ENCODE measurements around the gene SNX11.
A peak's percentile ranks its signal among the peaks of the same experiment; 100 is the strongest.

SNX11 gene

DNA sequence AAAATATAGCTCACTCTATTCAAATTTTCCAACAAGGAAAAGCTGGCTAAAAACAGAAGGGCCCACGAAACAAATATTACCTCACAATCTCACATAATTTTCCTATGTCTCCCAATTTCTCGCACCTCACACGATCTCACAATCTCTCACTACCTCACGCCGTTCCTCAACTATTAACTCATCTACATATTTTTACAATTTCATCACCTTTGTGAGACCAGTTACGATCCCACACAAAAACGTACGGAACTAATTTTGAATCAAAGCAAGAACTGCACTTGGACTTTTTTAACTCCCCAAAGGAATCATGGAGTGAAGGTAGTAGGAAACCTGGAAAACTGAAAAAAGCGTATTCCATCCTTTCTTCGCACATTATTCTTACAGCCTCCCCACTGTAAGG is 7.4 kb upstream of the SNX11 start:
- no peak for DNase-seq

DNA sequence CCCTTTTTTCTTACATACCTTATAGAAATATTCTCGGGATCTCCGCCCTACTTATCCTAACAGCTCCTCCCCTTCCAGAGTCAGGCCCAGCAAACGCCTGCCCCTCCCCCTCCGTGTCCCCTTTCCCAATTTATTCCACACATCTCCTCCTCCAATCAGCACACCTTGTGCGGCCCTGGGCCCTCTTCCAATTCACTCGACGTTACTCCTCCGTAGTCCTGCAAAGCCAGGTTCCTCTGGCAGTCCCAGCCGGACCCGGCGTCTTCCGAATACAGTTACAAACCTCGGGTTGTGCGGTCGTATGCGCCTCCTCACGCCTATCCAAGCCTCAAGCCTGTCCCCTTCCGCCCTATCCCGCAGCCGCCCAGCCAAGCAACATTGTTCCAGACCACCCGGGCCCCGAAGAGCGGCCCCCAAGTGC is 7.0 kb upstream of the SNX11 start:
- peak; percentile 83 for DNase-seq

DNA sequence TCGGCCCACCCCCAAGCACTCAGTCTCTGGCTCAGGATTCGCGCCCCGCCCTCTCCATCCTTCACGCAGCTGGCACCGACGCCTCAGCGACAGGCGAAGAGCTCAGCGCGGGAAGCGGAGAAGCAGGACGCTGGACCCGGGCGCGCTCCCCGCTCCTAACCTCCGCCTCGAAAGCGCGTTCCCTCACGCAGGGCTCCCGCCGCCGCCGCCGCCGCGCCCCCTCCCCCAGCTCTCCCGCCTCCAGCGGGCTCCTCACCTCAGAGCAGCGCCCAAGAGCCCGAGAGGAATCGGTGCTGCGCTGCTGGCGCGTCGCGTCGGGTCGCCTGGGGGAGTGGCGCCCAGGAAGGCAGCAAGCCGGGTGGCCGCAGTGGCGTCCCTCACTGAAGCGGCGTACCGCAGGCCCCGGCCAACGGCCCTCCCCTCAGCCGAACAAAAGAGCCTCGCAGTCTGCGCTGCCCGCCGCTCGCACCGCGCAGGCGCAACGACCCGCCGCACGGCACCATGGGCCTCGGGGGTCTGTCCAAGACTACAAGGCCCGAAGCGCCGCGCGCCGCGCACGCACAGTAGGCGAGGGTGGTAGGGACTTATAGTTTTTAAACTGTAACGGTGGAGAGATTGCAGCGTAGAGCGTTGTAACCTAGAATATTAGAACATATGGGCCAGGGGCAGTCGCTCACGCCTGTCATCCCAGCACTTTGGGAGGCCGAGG is 6.4 kb upstream of the SNX11 start, which contains the start of gene CBX1:
Gene CBX1, minus strand, starts transcription at position 467 of the 709 bp plus-strand sequence. CDS start 24,474 bp downstream, outside the sequence.
- DNase-seq: peak; percentile 98

DNA sequence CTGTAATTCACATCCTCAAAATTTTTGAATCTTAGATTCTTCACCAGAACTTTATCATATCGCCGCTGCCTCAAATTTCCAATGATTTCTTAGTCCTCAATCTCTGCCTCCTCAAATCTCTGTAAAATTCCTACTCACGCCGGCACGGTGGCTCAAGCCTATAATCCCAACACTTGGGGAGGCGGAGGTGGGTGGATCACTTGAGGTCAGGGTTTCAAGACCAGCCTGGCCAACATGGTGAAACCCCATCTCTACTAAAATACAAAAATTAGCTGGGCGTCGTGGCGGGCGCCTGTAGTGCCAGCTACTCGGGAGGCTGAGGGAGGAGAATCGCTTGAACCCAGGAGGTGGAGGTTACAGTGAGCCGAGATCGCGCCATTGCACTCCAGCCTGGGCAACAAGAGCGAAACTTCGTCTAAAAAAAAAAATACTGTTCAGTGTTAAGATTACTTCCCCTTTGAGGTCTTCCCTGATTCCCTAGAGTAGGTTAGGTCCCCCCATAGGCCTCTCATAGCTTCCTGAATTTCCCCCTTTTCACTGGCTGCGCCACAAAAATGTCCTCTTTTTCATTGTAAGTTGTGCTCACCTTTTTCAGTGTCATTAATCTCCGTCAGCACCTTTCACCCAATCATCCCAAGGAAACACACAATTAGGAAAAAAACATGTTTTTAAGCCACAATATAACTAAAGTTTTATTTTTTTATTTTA is 5.4 kb upstream of the SNX11 start:
- no peak for DNase-seq

DNA sequence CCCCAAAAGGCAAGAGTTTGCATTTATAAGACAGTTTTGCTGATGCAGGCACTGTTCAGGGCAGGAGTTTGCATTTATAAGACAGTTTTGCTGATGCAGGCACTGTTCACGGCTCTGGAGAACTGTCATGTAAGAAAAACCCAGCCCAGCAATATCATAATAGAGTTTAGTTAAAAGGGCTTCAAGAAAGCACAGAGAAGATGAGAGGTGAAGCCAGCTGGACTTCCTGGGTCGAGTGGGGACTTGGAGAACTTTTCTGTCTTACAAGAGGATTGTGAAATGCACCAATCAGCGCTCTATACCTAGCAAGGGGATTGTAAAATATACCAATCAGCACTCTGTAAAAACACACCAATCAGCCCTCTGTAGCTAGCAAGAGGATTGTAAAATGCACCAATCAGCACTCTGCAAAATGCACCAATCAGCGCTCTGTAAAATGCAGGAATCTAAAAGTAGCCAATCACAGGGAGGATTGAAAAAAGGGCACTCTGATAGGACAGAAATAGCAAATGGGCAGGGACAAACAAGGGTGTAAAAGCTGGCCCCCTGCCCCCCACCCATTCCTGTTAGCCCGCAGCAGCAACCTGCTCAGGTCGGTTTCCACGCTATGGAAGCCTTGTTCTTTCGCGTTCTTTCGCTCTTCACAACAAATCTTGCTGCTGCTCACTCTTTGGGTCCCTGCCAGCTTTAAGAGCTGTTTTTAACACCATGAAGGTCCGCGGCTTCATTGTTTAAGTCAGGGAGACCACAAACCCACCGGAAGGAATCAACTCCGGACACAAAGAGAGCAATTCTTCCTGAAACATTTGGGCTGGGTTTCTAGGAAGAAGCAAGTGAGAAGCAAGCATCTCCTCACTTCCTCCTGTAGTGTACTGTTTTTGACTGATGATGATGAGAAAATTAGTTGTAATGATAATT is 4.5 kb upstream of the SNX11 start:
- DNase-seq: no peak

DNA sequence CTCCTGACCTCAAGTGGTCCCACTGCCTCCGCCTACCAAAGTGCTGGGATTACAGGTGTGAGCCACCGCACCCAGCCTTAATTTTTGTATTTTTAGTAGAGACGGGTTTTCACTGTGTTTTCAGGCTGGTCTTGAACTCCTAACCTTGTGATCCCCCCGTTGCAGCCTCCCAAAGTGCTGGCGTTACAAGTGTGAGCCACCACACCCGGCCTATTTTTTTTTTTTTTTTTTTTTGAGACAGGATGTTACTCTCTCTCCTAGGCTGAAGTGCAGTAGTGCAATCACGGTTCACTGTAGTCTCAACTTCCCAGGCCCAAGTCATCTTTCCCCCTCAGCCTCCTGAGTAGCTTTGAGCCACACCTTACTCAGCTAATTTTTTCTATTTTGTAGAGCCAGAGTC is 3.1 kb upstream of the SNX11 start:
- DNase-seq: no peak

DNA sequence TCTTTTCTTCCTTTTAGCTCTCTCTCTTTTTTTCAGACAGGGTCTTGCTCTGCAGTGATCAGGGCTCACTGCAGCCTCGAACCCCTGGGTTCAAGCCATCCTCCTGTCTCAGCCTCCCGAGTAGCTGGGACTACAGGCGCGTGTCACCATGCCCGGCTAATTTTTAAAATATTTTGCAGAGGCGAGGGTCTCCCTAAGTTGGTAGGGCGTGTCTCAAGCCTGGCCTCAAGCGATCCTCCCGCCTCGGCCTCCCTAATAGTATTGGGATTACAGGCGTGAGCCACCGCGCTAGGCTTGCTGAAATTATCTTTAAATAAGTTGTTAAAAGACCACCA is 797 bp upstream of the SNX11 start:
- peak; percentile 53 for DNase-seq

DNA sequence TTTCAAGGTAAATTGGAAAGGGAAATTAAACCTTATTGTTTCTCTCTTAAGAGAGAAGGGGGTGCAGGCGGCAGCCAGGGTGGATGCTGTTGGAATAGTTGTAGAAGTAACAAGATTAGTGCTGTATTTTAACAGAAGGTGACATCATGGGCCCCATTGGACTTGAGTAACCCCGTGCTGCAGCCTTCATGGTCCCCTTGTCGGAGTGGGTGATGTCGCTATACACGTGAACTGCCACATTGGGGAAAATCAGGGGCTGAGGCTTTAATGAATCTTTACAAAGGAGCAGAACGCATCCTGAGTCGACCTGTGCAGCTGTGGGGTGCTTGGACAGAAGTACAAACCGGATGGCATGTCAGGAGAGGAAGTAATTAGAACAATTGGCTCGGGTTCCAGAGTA is 3.2 kb downstream of the SNX11 start:
- peak; percentile 80 for DNase-seq

DNA sequence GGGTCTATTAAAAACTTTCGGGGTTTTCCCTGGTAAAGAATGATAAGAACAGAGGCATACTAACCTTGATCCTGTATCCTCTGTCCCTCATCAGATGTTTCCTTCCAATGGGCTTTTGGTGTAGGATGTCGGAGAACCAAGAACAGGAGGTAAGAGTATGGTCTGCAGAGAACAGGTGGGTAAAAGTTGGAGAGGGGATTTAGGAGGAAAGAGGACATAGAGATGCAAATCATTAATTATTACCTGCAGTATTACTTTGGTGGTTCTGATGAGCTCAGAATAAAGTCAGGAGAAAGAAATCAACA is 4.3 kb downstream of the SNX11 start:
- no peak for DNase-seq

DNA sequence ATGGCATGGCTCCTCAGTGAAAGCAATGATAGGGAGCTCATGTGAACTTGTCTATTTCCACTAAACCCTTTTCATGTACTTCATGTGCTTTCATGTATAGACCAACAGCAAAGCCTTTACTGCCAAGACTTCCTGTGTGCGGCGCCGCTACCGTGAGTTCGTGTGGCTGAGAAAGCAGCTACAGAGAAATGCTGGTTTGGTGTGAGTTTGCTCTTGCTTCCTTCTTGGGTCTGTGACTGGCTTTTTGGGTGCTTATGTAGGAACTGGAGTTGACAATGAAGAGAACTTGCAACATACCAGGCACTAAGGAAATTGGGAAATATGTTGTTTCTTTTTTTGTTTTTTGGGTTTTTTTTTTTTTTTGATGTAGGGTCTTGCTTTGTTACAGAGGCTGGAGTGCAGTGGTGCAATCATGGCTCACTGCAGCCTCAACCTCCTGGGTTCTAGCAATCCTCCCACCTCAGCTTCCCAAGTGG is 5.7 kb downstream of the SNX11 start:
- no peak for DNase-seq

DNA sequence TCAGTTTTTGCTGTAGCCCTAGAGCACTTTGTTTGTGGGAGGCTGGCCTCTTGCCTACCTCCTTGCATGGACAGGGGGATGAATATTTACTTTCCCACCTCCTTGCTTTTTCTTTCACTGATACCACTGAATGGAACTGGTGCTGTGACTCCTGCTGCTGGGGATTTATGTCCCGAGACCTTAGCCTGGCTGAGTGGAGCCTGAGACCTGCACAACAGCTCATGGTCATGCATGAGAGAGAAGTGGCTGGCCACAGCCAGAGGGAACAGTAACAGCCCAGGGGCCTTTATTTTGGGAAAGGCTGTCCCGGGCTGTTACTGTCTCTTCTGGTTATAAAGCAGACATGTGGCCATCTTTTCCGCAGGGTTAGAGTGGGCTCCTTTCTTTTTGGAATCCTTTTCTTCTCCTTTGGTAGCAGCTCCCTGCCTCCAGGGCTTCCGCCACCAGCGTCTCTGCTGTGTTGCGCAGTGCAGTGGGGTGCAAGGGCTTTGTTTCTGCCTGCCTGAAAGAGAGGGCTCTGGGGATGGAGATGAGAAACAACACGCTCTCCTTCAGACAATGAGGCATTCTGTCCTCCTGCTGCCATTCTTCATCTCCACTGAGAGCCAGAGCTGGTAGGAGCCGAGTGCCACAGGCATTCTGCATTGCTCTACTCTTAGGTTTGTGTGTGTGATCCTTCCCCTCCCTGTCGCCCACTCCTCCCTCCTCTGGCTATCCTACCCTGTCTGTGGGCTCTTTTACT is 14.5 kb downstream of the SNX11 start:
- no peak for DNase-seq

DNA sequence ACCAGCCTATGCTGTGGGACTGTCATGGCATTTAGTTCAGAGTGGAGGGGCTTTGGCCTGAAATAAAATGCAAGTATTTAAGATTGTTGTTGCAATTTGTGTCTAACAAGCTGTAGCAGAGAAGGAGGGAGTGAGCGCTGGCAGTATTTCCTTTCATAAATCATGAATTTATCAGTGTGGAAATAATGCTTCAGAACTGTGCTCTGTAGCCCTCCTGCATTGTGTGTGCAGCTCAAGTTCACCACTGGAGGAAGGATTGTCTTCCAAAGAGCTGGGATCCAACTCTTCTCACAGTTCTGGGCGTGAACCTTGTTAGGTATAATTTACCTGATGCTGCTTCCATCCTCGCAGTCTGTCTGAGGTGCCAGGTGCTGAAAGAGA is 15.1 kb downstream of the SNX11 start:
- DNase-seq: no peak

DNA sequence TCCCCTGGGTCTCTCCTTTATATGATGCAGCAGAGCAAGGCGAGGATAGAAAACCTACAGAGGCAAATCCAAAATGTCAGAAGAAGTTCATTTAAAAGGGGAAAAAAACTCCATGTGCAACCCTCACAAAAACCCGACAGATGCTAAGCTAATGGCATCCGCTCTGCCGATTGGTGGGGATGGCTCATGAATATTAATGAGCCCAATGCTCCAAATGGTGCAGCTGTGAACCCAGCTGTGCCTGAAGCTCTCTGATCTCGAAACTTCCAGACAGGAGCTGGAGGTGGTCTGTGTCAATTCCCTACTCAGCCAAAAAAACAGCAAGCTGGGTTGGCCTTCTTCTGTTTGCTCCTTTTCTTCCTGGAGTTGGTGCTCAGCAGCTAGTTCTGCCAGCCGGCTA is 15.5 kb downstream of the SNX11 start:
- DNase-seq: peak; percentile 21

DNA sequence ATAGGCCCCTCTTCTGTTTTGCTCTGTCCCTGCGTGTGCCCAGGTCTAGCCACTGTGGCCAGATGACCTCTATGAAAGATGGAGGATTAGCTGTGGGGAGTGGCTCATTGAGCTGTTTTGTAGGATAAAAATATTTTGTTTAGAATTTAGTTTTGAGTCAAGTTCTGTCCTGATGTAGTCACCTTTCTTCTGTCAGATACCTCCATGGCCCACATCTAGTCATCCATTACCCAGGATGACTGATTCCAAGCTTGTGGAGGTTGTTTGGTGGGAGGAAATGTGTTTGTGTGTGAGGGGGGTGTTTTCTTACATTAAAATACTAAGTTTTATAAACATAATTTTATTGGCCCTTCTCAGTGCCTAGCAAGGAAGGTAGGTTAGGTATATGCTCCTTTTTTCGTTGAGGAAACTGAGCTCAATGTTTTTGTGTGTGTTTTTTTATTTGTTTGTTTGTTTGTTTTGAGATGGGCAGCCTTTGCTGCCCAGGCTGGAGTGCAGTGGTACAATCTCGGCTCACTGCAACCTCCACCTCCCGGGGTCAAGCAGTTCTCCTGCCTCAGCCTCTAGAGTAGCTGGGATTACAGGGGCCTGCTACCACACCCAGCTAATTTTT is 16.3 kb downstream of the SNX11 start:
- no peak for DNase-seq

DNA sequence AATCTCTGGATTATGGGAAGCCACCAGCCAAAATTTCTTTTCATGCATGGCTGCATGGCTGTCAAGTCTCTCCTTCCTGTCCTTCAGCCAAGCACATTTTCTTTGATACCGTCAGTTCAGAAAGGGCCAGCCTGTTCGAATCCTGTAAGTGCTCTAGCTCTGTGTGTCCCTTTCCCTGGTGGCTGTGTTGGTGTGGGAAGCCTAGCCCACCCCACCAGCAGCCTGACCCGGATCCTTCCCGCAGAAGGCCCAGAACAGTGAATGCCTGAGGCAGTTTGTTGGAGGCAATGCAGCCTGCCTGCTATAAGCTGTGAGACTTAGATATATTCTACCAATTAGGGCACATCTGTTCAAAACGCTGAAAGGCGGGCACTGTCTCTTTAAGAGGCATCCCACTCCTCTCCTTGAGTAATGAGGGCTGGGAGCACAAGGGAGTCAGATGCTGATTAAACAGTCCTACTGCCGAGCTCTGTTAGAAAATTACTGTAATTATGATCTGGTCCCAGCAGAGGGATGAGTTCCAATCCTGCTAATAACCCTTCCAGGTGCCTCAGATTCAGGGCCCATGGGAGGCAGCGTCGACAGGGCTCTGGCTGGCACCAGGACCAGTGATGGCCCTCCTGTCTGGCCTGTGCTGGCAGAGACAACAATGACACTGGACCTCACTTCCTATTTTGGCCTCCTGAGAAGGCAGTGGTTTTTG is 18.4 kb downstream of the SNX11 start:
- DNase-seq: peak; percentile 74

DNA sequence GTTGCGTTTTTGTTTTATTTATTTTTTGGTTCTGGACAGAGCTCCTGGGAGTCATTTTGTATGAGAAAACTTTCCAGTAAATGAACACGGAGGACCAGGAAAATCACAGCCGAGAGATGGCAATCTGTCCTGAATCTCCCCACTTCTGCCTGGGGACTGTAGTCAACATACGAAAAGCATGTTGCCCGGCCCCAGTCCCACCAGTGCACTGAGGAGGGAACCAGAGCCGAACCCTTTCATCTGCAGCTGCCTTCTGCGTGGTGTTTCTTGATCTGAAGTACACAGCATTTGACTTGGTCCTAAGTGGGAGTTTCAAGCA is 18.9 kb downstream of the SNX11 start:
- DNase-seq: no peak

DNA sequence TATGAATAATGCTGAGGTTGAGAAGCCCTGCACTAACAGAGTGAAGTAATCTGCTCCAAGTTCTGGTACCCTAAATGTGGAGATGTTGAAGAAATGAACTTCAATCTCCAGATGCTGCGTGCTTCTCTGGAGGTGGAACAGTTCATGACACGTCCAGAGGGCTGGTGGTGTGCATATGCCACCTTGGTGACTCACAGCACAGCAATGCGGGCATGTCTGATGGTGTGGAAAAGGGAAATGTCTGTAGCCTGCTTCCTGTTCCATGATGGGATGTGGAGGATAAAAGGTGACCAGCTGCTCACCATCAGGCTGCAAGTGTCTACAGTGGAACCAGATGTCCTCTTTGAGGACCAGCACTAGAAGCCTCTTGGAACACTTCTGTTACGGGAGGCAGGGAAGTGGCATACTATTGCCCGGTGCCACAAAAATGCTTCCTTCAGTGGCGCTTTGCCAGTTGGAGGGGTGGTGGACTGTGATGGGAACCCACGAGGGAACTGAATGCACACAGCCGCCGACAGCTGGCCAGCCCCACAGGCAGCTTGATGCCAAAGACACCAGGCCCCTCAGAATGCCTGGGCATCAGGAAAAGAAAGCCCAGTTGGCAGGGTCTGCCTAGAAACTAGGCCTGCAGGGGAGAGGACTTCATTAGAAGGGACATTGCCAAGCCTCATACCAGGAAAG is 19.9 kb downstream of the SNX11 start:
- peak; percentile 63 for DNase-seq

DNA sequence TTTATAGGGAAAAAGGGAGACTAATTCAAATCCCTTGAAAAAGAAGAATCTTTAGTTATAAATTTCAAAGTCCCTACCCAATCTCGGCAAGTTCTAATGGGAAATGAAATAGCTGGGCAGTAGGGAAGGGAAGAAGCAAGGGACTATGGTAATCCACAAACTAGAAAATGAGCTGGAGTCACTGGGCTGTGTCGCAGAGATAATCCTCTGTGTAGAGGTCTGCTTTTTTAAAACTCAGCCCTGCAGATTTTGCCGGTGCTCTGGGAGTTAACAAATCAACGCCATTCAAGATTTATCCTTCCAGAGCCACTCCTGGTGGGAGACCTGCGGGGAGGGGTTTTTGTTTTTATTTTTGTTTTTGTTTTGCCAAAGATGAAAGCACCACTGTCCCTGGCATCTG is 20.8 kb downstream of the SNX11 start:
- DNase-seq: peak; percentile 93

DNA sequence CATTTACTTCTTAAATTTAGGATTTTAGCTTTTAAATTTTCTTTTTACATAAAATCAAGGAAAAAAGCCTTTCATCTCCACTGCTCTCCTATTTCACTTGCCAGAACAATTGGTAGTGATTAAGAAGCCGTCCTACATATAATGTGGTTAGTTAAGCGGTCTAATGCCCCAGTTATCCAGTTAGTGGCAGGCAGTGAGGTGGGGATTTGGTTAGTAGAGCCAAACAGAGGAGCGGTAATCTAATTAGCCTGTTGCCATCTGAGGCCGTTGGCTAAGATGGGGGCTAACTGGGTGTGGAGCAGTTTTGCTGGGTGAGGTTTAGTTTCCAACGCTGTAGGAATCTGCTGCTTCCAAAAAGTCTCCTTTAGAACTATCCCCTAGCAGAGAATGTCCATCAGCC is 22.4 kb downstream of the SNX11 start:
- DNase-seq: peak; percentile 99

DNA sequence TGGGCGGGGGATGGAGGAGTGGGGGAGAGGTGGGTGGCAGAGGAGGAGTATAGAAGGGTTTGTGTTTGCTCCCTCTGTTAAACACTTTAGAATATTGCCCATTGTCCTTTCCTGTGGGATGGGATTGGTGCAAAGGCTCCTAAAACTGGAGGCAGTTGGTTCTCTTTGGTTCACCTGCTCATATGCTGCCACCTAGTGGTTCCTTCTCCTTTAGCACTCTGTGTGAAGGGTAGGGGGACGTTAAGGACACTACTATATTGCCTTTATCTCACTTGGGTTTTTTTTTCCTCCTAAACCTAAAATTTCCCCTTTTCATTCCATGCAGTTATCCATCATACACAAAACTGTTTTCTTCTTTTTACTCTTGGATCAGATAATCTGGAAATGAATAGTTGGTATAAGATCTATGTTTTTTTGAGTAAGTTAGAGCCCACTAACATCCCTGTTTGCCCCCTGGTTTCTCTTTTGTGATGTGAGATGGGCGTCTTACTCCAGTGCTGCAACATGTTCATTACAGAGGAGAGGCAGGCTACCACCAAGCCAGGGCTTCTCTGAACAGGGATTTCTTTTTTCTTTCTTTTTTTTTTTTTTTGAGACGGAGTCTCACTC is 23.8 kb downstream of the SNX11 start:
- peak; percentile 95 for DNase-seq

DNA sequence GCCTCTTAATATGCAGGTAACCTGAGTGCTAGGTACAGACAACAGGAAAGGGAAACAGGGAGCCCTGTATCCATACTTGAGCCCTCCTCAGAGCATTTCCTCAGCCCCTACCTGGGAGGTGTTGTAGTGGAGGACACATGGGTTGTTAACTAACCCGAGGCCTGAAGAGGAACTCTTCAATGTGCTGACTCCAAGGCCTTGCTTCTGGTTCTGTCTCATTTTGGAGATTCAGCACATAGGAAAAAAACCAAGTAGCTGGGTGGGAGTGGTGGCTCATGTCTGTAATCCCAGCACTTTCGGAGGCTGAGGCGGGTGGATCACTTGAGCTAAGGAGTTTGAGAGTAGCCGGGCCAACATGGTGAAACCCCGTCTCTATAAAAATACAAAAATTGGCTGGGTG is 24.8 kb downstream of the SNX11 start:
- DNase-seq: no peak
